ENCODE data around the gene PRDX2.

- TF ChIP-seq BACH1 (IDR thresholded peaks at IDR 0.05; ENCODE audit: borderline replicate concordance), result no peak
- no peak for TF ChIP-seq CTCF (IDR thresholded peaks at IDR 0.05 in 2 of 3, conservative IDR thresholded peaks at IDR 0.05 in 1 of 3; ENCODE audit: control insufficient read depth in 2 of 3, extremely low read depth in 1 of 3, insufficient read depth in 1 of 3, low read depth in 3 of 3, low read length in 3 of 3)
- no peak for TF ChIP-seq NFYA (IDR thresholded peaks at IDR 0.05; ENCODE audit: borderline replicate concordance, low read depth, low read length)
- TF ChIP-seq POLR2AphosphoS2 (IDR thresholded peaks at IDR 0.05; ENCODE audit: low read depth, low read length), result no peak
- TF ChIP-seq E2F4 (IDR thresholded peaks at IDR 0.05; ENCODE audit: low read depth, low read length), result no peak
- TF ChIP-seq BCL11A (IDR thresholded peaks at IDR 0.05; ENCODE audit: low read depth, low read length), result no peak
- TF ChIP-seq EP300 (IDR thresholded peaks at IDR 0.05; ENCODE audit: borderline replicate concordance in 1 of 2, control insufficient read depth in 1 of 2, low read depth in 2 of 2, low read length in 2 of 2), result no peak
- no peak for TF ChIP-seq CREB1 (IDR thresholded peaks at IDR 0.05; ENCODE audit: low read depth)
Measured at GRCh38 chr19:12774588-12775555, 26.7 kb downstream of the PRDX2 start, which contains the start of gene HOOK2.

Measured in GM12878 (cell line).